HG02571 (cell line): ENCODE results near the gene MRPL39.

ENCODE experiments used
- ATAC-seq: cut with Tn5 transposase; IDR thresholded peaks from one replicate; pipeline ENCODE4 v1.9.1; 2021; ENCODE audit warnings: mild to moderate bottlenecking, moderate library complexity; ENCODE audit not compliant: unreplicated experiment

MRPL39 gene

DNA sequence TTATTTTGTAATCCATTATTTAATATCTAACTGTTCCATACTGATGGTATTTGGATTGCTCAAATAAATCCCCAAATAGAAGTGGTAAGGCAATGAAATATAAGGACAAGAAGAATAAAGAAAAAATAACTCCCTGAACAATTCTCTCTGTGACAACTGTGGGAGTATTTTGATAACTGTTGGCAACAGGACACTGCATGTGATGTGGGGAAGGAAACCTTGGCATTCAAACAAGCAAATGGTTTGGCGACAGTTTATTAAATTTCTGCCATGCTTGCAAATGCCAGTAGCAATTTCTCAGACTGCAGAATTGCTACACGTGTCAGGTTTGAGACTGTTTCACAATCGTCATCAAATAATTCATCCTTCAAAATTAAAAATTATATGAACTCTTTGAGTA is 8.6 kb upstream of the MRPL39 start:
- ATAC-seq, result no peak

DNA sequence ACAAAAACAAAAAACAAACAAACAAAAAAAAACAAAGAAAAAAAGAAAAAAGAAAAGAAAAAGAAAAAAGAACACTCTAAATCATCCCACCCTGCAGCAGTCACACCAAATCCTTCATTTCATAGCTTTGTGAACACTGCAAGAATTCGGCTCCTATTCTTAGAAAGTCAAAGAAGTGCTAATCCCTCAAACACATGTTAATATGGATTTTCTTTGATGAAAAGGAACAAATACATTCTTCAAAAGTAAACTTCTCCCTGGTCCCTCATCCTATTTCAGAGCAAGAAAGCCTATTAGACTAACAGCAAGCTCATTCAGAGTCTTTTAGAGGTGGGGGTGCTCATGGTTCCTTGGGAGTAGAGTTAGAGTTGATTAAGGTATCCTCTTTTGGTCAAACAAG is 7.2 kb upstream of the MRPL39 start:
- no peak for ATAC-seq

DNA sequence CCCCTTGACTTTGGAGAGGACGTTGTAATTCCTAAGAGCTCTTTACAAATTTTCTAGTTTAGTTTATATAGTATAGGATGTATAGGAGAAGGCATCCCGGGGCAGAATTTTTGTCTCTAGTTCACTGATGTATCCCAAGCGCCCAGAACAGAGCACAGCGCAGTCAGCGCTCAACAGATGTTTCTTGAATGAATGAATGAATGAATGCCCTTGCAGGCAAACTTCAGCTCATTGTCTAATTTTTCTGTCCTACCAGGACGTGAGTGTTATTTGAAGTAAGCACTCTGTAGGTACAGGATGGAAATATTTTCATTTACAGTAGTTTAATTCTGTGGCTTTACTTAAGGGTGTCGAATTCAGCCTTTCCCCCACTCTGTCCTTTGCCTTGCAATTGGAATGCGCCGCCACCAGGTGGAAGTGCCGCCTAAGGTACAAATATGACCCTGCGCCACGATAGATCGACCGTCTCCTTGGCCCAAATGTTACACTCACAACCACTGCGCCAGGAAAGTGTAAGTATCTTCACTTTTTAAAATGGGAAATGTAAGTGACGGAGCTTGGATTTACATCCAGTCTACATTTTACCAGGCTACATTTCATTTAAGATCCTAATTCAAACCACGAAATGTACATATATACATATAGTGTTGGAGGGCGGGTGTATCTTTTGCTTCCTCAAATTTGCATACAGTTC is 910 bp upstream of the MRPL39 start:
- ATAC-seq, result peak; percentile 75

DNA sequence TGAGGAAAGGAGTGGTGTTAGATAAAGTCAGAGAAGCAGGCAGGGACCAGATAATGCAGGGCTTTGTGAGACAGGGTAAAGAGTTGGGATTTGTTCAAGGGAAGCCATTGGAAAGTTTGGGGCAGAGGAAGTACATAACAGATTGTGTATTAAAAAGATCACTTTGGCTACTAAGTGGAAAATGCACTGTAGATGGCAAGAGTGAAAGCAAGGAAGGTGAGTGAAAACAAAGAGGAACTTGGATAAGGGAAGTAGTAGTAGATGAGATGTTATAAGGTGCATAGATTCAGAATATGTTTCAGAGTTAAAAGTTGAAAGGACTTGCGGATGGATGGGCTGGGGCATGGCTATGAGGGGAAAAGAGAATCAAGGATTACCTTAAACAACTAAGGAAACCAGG is 17.4 kb downstream of the MRPL39 start:
- no peak for ATAC-seq

DNA sequence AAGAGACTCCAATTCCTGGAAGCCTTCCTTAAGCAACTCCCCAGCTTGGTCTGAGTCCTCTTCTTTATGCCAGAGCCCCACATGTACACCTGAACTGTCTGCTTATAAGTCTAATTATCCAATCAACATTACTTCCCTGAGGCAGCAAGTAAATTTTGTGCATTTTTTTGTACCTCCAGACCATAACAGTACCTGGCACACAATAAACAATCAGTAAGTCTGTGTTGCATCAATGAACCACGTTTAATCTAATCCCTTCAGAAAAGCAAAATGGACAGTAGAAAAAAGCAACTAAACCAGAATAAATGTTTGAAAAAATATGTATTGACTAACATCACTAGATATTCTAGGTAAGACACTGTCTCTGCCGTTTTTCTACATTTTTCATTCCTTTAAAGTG is 20.5 kb downstream of the MRPL39 start:
- ATAC-seq, result no peak

DNA sequence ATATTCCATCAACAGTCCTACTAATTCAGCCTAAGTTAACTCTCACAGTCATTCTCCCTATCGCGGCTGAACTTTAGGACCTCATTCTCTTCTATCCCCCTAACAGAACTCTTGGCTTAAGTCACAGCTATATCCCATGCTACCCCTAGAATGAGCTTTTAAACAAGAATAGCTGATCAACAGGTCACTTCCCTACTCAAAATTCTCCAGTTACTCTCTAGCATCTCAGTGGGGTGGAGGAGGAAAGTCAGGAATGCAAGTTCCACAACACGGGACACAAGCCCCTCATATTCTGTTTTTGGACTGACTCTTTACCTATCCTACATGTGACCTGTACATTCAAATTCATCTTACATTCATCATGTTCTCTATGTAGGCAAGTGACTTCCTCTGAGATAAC is 21.0 kb downstream of the MRPL39 start:
- no peak for ATAC-seq

DNA sequence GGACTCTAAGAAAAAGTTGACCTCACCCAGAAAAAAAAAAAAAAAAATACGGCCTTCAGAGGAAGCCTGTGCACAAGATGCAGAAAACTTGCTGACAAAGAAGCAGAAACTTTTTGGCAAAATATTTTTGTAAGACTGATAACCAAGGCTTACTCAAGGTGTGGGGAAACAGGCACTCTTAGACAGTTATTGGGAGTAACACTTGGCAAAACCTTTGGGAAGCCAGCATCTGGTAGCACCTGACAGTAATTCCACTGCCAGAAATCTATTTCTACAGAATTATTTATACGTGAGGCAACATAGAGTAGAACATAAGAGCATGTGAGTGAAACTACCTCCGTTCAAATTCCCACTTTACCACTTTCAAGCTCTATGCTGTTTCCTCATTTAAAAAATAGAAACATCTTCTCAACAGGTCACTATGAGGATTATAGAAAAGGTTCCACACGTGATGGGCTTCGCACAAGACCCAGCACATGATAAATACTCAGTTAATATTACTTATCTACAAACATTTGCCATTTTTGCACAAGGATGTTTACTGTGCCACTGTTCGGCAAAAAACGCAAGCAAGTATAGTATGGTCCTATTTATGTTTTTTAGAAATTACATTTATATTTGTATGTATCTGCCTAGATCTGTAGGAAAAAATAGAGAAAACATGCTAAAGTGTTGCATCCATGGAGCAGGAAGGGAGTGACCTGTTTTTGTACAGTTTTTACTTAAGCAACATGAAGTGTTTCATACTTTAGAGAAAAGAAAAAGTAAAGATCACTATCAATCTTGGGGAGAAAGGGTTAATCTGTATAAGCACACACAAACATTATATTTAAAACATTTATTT is 22.2 kb downstream of the MRPL39 start:
- no peak for ATAC-seq

DNA sequence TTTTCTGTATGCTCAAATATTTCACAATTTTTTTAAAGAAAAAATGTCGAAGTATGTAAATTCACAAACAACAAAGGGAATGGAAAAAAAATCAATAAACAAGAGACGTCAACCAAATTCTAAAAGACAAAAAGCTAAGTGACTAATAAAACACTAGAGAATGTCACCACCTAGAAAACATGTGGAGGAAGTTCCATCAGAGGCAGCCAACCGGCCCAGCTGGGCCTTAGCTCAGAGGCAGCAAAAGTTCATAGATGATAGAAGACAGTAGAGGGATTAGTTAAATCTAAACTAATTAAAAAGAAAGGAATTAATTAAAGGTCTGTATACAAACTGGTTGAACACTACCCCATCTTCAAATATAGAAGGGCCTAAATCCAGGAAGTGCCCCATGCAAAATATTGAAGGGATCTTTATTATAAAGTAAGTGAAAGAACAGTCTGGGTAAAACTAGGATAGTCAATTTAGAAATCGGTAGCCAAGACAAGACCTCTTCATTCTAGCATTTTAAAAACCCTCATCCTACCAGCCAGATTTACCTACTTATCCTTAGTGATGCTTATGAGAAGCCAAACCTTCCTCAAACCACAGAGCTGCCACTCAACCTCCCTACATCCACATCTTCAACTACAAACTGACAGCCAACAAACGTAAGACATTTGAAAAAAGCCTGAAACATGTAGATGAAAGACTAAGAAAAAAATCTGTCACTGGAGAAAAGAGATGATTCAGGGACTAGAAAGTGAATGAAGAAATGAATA is 23.7 kb downstream of the MRPL39 start:
- no peak for ATAC-seq

DNA sequence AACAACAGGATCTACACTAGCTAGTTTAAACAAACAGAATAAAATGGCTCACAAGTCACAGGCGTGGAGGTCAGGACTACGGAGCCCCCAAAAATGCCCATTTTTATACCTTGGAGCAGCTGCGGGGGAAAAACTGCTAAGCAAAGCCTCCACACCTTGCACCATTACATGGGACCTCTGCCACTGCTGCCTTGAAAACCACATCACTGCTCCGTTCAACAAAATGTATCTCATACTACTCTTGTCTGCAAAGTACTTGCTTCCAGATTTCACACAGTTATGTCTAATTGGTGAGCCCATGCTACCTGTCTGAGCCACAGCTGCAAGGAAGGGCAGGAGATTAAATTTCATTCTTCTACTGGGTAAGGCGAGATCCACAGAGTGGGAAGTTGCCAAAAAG is 24.4 kb downstream of the MRPL39 start:
- ATAC-seq, result no peak

DNA sequence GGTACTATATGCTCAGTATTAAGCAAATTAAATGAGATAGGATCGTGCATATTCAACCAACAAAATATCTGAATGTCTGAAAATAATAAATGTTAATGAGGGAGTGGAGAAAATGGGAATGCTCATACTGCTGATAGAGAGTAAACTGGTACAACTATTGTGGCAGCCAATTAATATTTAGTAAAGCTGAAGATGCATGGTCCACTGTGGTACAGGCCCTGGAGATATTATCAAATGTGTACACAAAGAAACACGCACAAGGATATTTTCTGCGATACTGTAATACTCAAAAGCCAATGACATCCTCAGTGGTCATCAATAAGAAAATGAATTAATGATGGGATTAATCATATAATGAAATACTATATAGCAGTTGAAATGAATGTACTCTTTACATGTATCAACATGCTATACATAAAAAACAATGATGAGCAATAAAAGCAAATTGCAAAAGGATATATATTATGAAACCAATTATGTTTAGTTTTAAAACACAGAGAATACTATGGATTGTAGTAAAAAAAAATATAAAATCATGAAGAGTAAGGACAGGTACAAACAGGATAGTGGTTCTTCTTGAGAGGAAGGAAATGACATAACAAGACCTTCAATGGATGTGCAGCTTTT is 25.0 kb downstream of the MRPL39 start:
- ATAC-seq, result no peak

DNA sequence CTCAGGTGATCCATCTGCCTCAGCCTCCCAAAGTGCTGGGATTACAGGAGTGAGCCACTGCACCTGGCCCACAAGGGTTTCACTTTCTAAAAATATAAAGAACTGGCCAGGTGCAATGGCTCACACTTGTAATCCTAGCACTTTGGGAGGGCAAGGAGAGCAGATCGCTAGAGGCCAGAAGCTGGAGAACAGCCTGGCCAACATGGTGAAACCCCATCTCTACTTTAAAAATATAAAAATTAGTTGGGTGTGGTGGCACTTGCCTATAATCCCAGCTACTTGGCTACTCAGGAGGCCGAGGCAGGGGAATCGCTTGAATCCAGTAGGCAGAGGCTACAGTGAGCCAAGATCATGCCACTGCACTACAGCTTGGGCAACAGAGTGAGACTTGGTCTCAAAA is 25.7 kb downstream of the MRPL39 start:
- ATAC-seq, result no peak

DNA sequence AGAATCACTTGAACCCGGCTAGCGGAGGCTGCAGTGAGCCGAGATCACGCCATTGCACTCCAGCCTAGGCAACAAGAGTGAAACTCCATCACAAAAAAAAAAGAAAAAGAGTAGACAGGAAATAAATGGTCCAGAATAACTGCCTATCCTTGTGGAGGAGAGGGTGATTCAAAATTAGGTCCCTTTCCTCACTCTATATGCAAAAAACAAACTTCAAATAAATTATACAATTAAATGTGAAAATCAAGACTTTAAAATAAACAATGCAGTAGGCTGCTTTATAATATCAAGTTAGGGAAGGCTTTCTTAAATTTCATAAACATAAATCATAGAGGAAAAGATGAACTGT is 26.4 kb downstream of the MRPL39 start:
- no peak for ATAC-seq

DNA sequence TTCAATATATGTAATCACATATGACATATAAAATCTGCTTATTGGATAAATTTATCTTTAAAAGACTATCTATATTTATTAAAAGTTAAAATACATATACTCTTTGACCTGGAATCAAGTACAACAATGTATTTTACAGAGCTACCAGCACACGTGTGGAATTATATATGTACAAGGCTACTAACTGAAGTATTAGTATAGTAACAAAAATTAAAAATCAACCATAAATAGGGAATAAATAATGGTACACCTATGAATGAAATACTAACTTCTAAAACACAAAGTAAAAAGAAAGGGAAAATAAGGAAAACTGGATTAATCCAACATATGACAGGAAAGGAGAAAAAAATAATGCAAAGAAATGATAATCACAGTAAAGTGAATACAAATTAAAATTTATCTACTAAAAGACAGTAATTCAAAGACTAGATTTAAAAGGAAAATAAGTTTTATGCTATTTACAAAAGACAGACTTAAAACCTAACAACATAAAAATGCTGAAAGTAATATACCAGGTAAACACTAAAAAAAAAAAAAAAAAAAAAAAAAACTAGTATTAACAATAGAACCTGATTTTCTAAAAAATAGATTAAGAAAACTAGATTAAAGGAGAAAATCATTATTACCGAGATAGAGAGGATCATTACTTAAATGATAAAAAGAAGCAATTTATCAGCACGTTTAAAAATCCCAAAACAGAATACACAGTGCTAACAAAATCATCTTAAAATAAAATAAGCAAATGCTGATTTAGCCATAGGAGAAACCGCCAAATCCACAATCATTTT is 27.9 kb downstream of the MRPL39 start:
- ATAC-seq, result no peak

DNA sequence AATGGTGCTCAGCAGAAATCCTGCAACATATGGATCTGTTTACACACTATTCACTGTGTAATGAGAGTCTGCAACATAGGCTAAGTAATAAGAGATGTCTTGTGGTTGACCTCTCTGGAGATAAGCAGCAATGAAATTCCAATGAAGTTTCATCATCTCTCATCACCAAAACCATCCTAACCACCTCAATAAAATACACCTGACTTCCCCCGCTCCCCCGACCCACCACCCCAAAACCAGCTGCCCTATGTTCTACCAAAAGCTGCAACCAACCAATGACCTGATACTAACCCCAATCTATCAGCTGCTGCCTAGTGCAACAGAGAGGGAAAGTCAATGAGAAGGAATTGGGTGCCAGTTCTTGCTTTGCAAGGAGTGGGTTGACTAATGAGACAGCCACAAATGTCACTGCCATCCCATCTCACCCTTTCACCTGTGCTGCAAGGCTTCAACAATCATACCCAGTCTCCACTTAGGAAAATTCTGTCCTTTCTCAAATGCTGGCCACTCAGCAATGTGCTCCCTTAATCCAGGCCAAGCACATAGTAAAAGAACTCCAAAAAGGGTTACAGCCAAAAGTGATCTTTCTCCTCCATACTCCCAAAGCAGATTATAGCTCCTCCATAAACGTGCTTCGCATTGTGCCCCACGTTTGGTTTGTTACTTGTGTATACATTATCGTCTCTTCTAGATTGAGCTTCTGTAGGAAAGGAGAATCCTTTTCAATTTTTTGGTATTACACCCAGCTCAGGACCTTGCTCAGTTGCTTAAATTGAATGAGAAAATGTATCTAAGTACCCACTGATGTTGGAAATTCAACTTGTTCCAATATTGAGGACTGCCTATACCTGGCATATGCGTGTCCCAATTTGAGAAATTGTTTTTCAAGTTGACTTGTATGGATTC is 29.0 kb downstream of the MRPL39 start:
- peak; percentile 32 for ATAC-seq

DNA sequence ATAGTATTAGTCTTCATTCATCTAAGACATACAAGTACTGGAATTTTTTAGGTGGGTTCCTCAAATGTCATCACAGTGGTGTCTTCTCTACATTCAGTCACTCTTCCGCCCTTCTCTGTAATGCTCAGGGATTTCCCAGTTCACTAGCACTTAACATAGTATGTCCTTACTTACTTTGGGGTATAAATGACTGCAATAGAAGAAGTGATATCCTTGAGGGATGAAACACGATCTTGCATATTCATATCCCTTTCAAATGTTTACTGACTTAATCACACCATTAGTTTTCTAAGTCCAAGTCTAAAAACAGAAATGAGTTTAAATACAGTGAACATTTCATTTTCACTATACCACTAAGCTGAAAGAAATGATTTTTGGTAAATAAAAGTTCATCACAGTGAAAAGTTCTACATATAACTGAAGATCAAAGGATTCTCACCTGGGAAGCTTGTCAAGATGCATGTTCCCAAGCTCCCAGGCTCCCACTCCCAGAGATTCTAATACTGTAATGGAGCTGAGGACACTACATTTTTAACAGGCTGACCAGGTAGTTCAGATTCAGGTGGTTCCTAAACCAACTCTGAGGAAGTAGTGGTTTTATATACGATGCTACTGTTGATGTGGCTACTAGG is 29.7 kb downstream of the MRPL39 start:
- no peak for ATAC-seq

DNA sequence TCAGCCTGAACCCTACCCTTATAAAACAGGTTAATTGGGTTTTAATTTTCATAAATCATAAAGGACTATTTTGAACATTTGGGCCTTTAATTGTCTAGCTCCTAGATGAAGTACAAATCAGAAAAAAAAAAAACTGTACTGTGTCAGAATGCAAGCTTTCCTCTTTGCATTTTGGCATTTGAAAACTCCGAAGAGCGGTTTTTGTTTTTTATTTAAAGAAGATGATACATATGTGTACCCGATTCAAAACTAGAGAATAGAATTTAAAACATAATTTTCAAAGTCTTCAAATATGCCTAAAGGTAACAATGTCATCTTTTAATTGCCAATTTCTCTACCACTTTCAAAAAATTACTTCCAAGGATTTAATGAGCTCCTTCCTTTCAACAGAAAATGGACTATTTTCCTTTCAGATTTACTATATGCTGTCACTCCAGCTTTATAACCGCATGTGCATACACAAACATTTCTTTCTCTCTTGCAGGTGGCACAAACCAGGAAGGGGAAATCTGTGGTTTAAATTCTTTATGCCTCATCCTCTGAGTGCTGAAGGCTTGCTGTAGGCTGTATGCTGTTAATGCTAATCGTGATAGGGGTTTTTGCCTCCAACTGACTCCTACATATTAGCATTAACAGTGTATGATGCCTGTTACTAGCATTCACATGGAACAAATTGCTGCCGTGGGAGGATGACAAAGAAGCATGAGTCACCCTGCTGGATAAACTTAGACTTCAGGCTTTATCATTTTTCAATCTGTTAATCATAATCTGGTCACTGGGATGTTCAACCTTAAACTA is 33.7 kb downstream of the MRPL39 start:
- ATAC-seq, result no peak

DNA sequence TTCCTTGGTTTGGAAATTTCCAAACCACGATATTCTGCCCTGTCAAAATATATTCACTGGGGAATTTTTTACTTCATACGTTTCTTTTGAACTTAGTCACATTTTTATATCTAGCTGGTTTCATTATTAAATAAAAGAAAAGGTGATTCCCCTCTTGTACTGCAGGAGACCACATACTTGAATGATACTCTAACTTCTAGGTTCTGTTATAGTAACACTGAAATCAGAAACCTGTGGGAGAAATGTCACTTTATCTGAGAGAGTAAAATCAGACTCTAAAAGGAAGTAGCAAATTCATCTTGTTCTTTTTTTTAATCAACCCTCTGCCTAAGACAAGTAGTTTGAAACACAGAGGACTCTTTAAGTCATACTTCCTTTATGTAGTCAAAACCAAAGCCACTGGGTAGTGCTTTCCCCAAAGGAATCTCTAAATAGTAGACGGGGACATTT is 34.4 kb downstream of the MRPL39 start:
- ATAC-seq, result peak; percentile 30

DNA sequence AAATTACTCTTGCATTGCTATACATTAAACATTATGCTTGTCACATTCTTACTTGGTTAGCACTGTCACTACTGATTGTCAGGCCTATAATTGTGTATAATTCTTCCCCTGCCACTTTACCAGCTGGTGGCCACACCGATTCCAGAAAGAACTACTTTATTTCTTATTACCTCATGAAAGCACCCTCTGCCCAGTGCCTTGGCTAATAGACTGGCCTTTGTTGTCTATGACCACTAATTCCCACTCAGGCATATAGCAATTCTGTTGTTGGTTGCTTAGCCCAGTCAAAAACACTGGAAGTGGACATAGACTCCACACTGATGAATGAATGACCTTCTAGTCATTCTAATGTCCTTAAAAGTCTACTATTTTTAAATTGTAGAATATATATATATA is 35.6 kb downstream of the MRPL39 start:
- ATAC-seq, result no peak
